Panc1 (cell line): ENCODE data around the gene DUOX1.

Source experiments
- CTCF ChIP-seq: fragments of 450-650 bp; IDR thresholded peaks from 2 replicates; pipeline ENCODE4 v1.5.1; 2017; ENCODE audit warnings: mild to moderate bottlenecking
- POLR2AphosphoS5 ChIP-seq: IDR thresholded peaks from 2 replicates; pipeline ENCODE4 v1.6.1; 2012; ENCODE audit warnings: mild to moderate bottlenecking, low read depth, low read length, moderate library complexity
- SIN3A ChIP-seq: IDR thresholded peaks from 2 replicates; pipeline ENCODE4 v1.6.1; 2012; ENCODE audit warnings: low read depth, mild to moderate bottlenecking, low read length, moderate library complexity, borderline replicate concordance; ENCODE audit not compliant: insufficient read depth
- TF ChIP-seq, protein P1 (sequence below), 2 experiments: IDR thresholded peaks; 2 replicates each; pipeline ENCODE4 v1.6.1; 2011 to 2012; ENCODE audit warnings: low read depth in 2 of 2, control low read depth in 1 of 2, low read length in 1 of 2, mild to moderate bottlenecking in 1 of 2, moderate library complexity in 1 of 2; ENCODE audit not compliant: insufficient read depth in 1 of 2

DNA sequence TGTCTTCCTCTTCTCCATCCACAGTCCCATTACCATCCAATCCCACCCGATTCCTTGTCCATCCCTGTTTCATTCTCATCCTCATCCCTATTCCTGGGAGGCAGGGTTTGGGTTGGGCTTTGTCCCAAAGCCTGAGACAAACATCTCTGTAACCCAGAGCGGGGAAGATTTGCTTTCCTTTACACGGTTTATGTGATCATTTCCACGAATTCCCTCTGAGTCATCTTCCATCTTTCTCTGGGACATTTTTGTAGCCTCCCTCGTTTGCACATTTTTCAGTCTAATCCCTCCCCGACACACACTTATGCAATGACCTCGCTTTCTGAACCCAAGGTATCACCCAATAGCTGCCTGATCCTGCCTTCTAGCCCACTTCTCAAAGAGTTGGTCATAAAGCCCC lies 38.6 kb upstream of the DUOX1 start:
- no peak for TF ChIP-seq CTCF
- TF ChIP-seq POLR2AphosphoS5, result no peak
- no peak for TF ChIP-seq SIN3A
- TF ChIP-seq, protein P1, sequence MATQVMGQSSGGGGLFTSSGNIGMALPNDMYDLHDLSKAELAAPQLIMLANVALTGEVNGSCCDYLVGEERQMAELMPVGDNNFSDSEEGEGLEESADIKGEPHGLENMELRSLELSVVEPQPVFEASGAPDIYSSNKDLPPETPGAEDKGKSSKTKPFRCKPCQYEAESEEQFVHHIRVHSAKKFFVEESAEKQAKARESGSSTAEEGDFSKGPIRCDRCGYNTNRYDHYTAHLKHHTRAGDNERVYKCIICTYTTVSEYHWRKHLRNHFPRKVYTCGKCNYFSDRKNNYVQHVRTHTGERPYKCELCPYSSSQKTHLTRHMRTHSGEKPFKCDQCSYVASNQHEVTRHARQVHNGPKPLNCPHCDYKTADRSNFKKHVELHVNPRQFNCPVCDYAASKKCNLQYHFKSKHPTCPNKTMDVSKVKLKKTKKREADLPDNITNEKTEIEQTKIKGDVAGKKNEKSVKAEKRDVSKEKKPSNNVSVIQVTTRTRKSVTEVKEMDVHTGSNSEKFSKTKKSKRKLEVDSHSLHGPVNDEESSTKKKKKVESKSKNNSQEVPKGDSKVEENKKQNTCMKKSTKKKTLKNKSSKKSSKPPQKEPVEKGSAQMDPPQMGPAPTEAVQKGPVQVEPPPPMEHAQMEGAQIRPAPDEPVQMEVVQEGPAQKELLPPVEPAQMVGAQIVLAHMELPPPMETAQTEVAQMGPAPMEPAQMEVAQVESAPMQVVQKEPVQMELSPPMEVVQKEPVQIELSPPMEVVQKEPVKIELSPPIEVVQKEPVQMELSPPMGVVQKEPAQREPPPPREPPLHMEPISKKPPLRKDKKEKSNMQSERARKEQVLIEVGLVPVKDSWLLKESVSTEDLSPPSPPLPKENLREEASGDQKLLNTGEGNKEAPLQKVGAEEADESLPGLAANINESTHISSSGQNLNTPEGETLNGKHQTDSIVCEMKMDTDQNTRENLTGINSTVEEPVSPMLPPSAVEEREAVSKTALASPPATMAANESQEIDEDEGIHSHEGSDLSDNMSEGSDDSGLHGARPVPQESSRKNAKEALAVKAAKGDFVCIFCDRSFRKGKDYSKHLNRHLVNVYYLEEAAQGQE (IDR thresholded peaks at IDR 0.05; ENCODE audit: insufficient read depth in 1 of 2, low read depth in 2 of 2, low read length in 1 of 2), result no peak
